MG63 (cell line): ENCODE results near the gene XPO5. TPM values are rescaled to one million over a fixed set of nuclear protein-coding genes. Genes with fewer than 3 reads are reported as not detected.
A peak's percentile ranks its signal among the peaks of the same experiment; 100 is the strongest.

Experiments
- DNase-seq: peaks from one replicate; pipeline ENCODE4 v3.0.0-alpha.2; 2020
- H3K27me3 ChIP-seq: fragments of 250-450 bp; sonication (Bioruptor Pico); 2 replicates; pipeline ENCODE4 v1.5.1; 2020; ENCODE audit warnings: mild to moderate bottlenecking, moderate library complexity
- H3K36me3 ChIP-seq: fragments of 250-450 bp; sonication (Bioruptor Pico); 2 replicates; pipeline ENCODE4 v1.5.1; 2020; ENCODE audit warnings: mild to moderate bottlenecking, moderate library complexity
- H3K4me3 ChIP-seq: fragments of 250-450 bp; sonication (Bioruptor Pico); 2 replicates; pipeline ENCODE4 v1.5.1; 2020; ENCODE audit warnings: mild to moderate bottlenecking, moderate library complexity
- H3K9me3 ChIP-seq: fragments of 250-450 bp; sonication (Bioruptor Pico); 2 replicates; pipeline ENCODE4 v1.5.1; 2020; ENCODE audit warnings: mild to moderate bottlenecking, moderate library complexity
- total RNA-seq: library from RNA; depleted of rRNA; stranded (reverse); fragments of >200 nt; shearing (Covaris generic); gene quantifications from 2 replicates; pipeline ENCODE4 v1.2.3, GENCODE V29; 2014; ENCODE audit warnings: low replicate concordance; rRNA removed

XPO5 gene
- total RNA-seq, result 26.6 and 35.7 TPM in 2 replicates

DNA sequence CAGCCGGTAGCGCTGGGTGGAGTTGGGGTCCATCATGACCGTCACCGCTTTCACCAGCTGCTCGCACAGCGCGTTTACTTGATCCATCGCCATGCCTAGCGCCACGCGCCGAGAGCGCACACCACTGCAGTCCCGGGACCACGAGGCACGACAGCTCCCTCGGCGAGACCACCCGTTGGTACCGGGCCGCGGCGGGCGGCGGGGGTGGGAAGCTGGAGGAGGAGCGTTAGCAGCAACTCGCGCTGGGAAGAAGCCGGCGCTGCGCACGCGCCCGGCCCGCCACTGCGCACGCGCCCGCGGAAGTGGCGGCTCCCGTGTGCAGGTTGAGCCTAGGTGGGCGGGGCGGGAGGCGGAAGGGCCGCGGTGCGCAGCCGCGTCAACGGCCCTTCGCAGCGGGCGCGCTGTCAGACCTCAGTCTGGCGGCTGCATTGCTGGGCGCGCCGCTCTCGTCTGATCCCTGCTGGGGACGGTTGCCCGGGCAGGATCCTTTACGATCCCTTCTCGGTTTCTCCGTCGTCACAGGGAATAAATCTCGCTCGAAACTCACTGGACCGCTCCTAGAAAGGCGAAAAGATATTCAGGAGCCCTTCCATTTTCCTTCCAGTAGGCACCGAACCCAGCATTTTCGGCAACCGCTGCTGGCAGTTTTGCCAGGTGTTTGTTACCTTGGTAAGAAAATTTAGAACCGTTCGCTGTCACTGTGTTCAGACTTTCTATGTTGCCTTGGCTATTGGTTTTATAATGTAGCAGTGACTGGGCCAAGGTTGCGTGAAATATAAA lies at the start of gene XPO5, which contains the start of gene POLH:
Gene XPO5, minus strand, starts transcription at position 267 of the 780 bp plus-strand sequence. Its CDS starts 174 bp downstream, at position 93.
Gene POLH, plus strand, starts transcription at position 414 of the 780 bp plus-strand sequence. CDS start 6,135 bp downstream, outside the sequence.
- peak; percentile 90 for DNase-seq
- peak within 1 kb of the TSS; percentile 95 for H3K4me3 ChIP-seq
- H3K27me3 ChIP-seq, result no peaks in the 10 kb centered on the region
- peaks cover 19% of the 10 kb centered on the region for H3K36me3 ChIP-seq
- H3K9me3 ChIP-seq, result no peaks in the 10 kb centered on the region

DNA sequence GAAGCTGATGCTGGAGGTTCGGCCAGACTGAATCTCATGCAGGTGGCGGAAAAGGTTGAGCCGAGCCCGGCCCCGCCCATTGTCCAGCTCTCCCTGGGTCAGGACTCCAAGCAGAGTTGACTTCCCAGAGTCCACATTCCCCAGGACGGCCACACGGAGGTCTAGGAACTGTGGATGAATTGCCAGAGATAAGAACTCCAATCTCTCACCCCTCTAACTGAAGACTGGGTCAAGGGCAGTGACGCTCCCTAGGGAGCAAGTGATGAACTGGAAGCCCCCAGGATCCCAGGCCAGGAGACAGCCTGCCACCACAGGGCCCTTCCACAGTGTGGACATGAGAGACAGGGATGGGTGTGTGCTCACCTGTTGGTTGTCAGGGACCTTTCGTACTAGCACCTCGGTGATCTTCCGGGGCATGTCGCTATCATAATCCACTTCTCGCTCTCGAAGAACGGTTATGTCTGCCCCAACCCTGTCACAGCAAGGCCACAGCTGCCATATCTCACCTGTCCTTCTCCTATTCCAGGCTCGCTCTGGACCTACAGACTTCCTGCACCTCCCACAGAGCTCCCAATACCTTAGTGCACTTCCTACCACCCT lies 49.7 kb upstream of the XPO5 start:
- DNase-seq, result no peak
- Histone ChIP-seq H3K4me3 (no peak overlapping the region), H3K36me3 (peaks cover 14% of the 10 kb centered on the region), H3K27me3 (no peaks in the 10 kb centered on the region), H3K9me3 (no peaks in the 10 kb centered on the region)

- Histone ChIP-seq H3K4me3 (no peak overlapping the region), H3K27me3 (no peaks in the 10 kb centered on the region), H3K36me3 (peaks cover 14% of the 10 kb centered on the region), H3K9me3 (no peaks in the 10 kb centered on the region)
- DNase-seq, result peak; percentile 46
These were observed 49.0 kb upstream of the XPO5 start for GRCh38 chr6:43624786-43625288.

- Histone ChIP-seq H3K9me3 (no peaks in the 10 kb centered on the region), H3K4me3 (no peak overlapping the region), H3K27me3 (no peaks in the 10 kb centered on the region), H3K36me3 (peaks cover 14% of the 10 kb centered on the region)
- no peak for DNase-seq
These were observed 48.3 kb upstream of the XPO5 start for GRCh38 chr6:43623880-43624785.

- H3K27me3 ChIP-seq, result no peaks in the 10 kb centered on the region
- H3K9me3 ChIP-seq, result no peaks in the 10 kb centered on the region
- no peak overlapping the region for H3K4me3 ChIP-seq
- no peak for DNase-seq
- H3K36me3 ChIP-seq, result peaks cover 14% of the 10 kb centered on the region
These were observed 46.7 kb upstream of the XPO5 start for GRCh38 chr6:43622541-43622940.

GRCh38 chr6:43621836-43622180 lies 46.0 kb upstream of the XPO5 start:
- no peak for DNase-seq
- peaks cover 14% of the 10 kb centered on the region for H3K36me3 ChIP-seq
- H3K27me3 ChIP-seq, result no peaks in the 10 kb centered on the region
- H3K4me3 ChIP-seq, result no peak overlapping the region
- H3K9me3 ChIP-seq, result no peaks in the 10 kb centered on the region

GRCh38 chr6:43621078-43621835 lies 45.4 kb upstream of the XPO5 start:
- no peak for DNase-seq
- Histone ChIP-seq H3K36me3 (peaks cover 14% of the 10 kb centered on the region), H3K4me3 (no peak overlapping the region), H3K27me3 (no peaks in the 10 kb centered on the region), H3K9me3 (no peaks in the 10 kb centered on the region)

DNA sequence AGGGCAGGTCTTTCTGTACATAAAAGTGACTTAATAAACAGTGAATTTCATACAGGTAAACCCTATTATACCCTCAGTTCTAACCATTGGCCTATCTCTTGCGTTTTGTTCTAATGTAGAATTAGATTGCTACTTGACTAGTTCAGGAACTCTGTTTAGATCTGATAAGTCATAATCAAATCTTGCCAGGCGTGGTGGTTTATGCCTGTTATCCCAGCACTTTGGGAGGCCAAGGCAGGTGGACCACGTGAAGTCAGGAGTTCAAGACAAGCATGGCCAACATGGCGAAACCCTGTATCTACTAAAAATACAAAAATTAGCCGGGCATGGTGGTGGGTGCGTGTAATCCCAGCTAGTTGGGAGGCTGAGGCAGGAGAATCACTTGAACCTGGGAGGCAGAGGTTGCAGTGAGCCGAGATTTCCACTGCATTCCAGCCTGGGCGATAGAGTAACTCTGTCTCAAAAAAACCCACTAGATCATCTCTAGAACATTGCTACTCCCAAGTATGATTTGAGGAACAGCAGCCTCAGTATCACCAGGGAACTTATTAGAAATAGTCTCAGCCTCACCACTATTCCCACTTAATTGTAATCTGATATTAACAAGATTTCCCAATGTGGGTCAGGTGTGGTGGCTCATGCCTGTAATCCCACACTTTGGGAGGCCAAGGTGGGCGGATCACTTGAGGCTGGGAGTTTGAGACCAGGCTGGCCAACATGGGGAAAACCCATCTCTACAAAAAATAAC lies 41.1 kb upstream of the XPO5 start:
- Histone ChIP-seq H3K4me3 (no peak overlapping the region), H3K9me3 (no peaks in the 10 kb centered on the region), H3K36me3 (peaks cover 14% of the 10 kb centered on the region), H3K27me3 (no peaks in the 10 kb centered on the region)
- DNase-seq, result no peak

DNA sequence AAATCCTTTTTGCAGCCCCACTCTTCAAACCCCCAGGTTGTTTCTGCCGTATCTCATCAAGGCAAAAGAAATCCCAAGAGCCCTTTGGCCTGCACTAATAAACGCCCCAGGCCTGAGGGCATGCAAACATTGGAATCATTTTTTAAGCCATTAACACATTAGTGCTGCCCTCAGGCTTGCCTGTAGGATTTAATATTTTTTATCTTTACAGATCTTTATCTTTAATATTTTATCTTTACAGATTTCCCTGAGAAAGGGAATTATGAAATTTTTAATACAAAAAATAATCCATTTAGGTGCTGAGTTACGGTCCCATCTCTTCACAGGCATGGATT lies 38.5 kb upstream of the XPO5 start:
- H3K27me3 ChIP-seq, result no peaks in the 10 kb centered on the region
- DNase-seq, result no peak
- peaks cover 23% of the 10 kb centered on the region for H3K36me3 ChIP-seq
- no peak overlapping the region for H3K4me3 ChIP-seq
- no peaks in the 10 kb centered on the region for H3K9me3 ChIP-seq

GRCh38 chr6:43613721-43614395 lies 38.0 kb upstream of the XPO5 start:
- Histone ChIP-seq H3K4me3 (no peak overlapping the region), H3K27me3 (no peaks in the 10 kb centered on the region), H3K36me3 (peaks cover 23% of the 10 kb centered on the region), H3K9me3 (no peaks in the 10 kb centered on the region)
- DNase-seq, result no peak

DNA sequence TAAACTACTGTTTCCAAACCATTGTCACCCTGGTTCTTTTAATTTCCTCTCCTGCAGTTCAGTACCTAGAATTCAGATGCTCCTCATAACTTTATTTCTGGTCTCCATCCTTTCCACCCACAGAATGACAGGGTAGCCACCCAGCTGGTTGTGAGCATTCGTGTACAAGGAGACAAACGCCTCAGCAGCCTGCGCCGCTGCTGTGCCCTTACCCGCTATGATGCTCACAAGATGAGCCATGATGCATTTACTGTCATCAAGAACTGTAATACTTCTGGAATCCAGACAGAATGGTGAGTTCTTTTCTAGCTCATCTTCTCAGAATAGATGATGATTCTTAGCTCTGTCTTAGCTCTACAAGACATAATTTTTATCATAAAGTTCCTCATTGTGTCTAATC lies 34.6 kb upstream of the XPO5 start:
- Histone ChIP-seq H3K27me3 (no peaks in the 10 kb centered on the region), H3K4me3 (no peak overlapping the region), H3K9me3 (no peaks in the 10 kb centered on the region), H3K36me3 (peaks cover 34% of the 10 kb centered on the region)
- DNase-seq, result no peak

DNA sequence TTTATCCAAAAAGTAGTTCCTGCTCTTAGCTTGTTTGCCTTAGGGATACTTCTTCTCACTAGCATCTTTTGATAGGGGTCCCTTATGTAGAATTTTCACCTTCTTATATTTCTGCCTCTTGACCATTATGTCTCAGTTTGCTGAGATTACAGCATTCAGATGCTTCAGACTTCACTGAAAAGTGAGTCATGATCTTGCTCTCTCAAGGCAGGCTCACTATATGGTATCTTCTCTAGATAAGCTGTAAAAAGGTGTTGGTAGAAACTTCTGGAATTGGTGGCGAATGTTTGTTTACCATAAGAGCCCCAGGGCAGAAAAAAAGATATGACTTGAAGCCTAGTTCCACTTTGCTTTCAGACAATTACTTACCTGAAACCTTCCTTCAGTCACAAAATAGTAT lies 33.6 kb upstream of the XPO5 start:
- H3K9me3 ChIP-seq, result no peaks in the 10 kb centered on the region
- H3K4me3 ChIP-seq, result no peak overlapping the region
- no peaks in the 10 kb centered on the region for H3K27me3 ChIP-seq
- H3K36me3 ChIP-seq, result peaks cover 37% of the 10 kb centered on the region
- DNase-seq, result no peak

GRCh38 chr6:43608807-43609206 lies 33.0 kb upstream of the XPO5 start:
- Histone ChIP-seq H3K9me3 (no peaks in the 10 kb centered on the region), H3K4me3 (no peak overlapping the region), H3K27me3 (no peaks in the 10 kb centered on the region), H3K36me3 (peaks cover 37% of the 10 kb centered on the region)
- DNase-seq, result no peak

GRCh38 chr6:43608310-43608763 lies 32.5 kb upstream of the XPO5 start:
- DNase-seq, result peak; percentile 40

DNA sequence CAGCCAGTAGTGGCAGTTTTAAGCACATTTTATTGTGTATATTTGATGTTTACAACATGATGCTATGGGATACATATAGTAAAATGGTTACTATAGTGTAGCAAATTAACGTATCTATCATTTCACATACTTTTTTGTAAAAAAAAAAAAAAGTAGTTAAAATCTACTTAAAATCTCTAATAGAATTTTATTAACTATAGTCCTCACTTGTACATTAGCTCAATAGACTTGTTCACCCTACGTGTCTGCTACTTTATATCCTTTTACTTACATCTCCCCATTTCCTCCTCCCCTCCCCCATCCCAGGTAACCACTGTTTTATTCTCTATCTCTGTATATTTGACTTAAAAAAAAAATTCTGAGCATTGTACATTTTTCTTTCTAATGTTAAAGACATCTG lies 30.2 kb upstream of the XPO5 start:
- no peak overlapping the region for H3K4me3 ChIP-seq
- DNase-seq, result no peak
- H3K9me3 ChIP-seq, result no peaks in the 10 kb centered on the region
- peaks cover 33% of the 10 kb centered on the region for H3K36me3 ChIP-seq
- H3K27me3 ChIP-seq, result no peaks in the 10 kb centered on the region

More at GRCh38 chr6:43608310-43608763, 32.5 kb upstream of the XPO5 start:
- no peak overlapping the region for H3K4me3 ChIP-seq
- H3K36me3 ChIP-seq, result peaks cover 34% of the 10 kb centered on the region
- no peaks in the 10 kb centered on the region for H3K9me3 ChIP-seq
- no peaks in the 10 kb centered on the region for H3K27me3 ChIP-seq
